DND-41 (cell line): Measurements from ENCODE around the gene MACROD2.

Source experiments
- EZH2 ChIP-seq: IDR thresholded peaks from 3 replicates; pipeline ENCODE4 v1.6.1; 2012; ENCODE audit warnings: borderline replicate concordance, low read depth, mild to moderate bottlenecking, moderate library complexity, low read length, inconsistent platforms; ENCODE audit not compliant: severe bottlenecking
- TF ChIP-seq, protein P1 (sequence below): IDR thresholded peaks from 2 replicates; pipeline ENCODE4 v1.5.1; 2012; ENCODE audit warnings: borderline replicate concordance, low read length, moderate library complexity, mild to moderate bottlenecking; ENCODE audit not compliant: poor library complexity, severe bottlenecking; ENCODE audit errors: extremely low read depth

GRCh38 chr20:15564981-15565380 is 1569.7 kb downstream of the MACROD2 start:
- TF ChIP-seq, protein P1, sequence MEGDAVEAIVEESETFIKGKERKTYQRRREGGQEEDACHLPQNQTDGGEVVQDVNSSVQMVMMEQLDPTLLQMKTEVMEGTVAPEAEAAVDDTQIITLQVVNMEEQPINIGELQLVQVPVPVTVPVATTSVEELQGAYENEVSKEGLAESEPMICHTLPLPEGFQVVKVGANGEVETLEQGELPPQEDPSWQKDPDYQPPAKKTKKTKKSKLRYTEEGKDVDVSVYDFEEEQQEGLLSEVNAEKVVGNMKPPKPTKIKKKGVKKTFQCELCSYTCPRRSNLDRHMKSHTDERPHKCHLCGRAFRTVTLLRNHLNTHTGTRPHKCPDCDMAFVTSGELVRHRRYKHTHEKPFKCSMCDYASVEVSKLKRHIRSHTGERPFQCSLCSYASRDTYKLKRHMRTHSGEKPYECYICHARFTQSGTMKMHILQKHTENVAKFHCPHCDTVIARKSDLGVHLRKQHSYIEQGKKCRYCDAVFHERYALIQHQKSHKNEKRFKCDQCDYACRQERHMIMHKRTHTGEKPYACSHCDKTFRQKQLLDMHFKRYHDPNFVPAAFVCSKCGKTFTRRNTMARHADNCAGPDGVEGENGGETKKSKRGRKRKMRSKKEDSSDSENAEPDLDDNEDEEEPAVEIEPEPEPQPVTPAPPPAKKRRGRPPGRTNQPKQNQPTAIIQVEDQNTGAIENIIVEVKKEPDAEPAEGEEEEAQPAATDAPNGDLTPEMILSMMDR, result no peak
- TF ChIP-seq EZH2, result no peak
